ENCODE measurements around the gene GAPDH. TPM values are rescaled to one million over a fixed set of nuclear protein-coding genes. Genes with fewer than 3 reads are reported as not detected.

Gene GAPDH
- total and polyA plus RNA-seq, 7 donors = 1,653 to 3,219 (median 2,501) TPM

GRCh38 chr12:6570264-6570887 lies 36.1 kb downstream of the GAPDH start:
- 62 to 75% methylated on average over 7 of the region's 7 CpGs for WGBS, 2 donors
- Histone ChIP-seq H3K27me3 (no peaks in the 10 kb centered on the region), H3K9me3 (no peaks in the 10 kb centered on the region), H3K36me3 (peaks cover 40 to 77% (median 58%) of the 10 kb centered on the region in 4 donors), H3K4me3 (no peak overlapping the region), H3K4me1 (peaks cover 2 to 26% (median 17%) of the 10 kb centered on the region in 4 donors), H3K27ac (no peak overlapping the region)
- intact Hi-C loops (cut with DNase I) = no loop called here
- no peak for DNase-seq
- TF ChIP-seq POLR2AphosphoS5 (IDR thresholded peaks at IDR 0.05) = no peak
- TF ChIP-seq POLR2A (IDR thresholded peaks at IDR 0.05) = no peak
- TF ChIP-seq CTCF (IDR thresholded peaks at IDR 0.05) = no peak
- no peak for TF ChIP-seq EP300 (IDR thresholded peaks at IDR 0.05)

- Histone ChIP-seq H3K27me3 (no peaks in the 10 kb centered on the region), H3K9me3 (no peaks in the 10 kb centered on the region), H3K27ac (no peak overlapping the region), H3K4me1 (peaks cover 2 to 12% (median 7%) of the 10 kb centered on the region in 4 donors), H3K36me3 (peaks cover 46 to 90% (median 77%) of the 10 kb centered on the region in 4 donors), H3K4me3 (no peak overlapping the region)
- no peak for DNase-seq
- WGBS, 2 donors = 91 to 93% methylated on average over 8 of the region's 8 CpGs
- intact Hi-C loops (cut with DNase I) = no loop called here
- TF ChIP-seq EP300 (IDR thresholded peaks at IDR 0.05) (no peak), POLR2AphosphoS5 (IDR thresholded peaks at IDR 0.05) (no peak), CTCF (IDR thresholded peaks at IDR 0.05) (no peak), POLR2A (IDR thresholded peaks at IDR 0.05) (no peak)
These were observed 38.7 kb downstream of the GAPDH start for GRCh38 chr12:6573001-6573400.

GRCh38 chr12:6574576-6575295 lies 40.4 kb downstream of the GAPDH start:
- Histone ChIP-seq H3K27me3 (no peaks in the 10 kb centered on the region), H3K27ac (no peak overlapping the region), H3K36me3 (peaks cover 53 to 98% (median 89%) of the 10 kb centered on the region in 4 donors), H3K9me3 (no peaks in the 10 kb centered on the region), H3K4me1 (no peaks in the 10 kb centered on the region), H3K4me3 (no peak overlapping the region)
- WGBS, 2 donors = 82 to 85% methylated on average over 4 of the region's 4 CpGs
- TF ChIP-seq POLR2AphosphoS5 (IDR thresholded peaks at IDR 0.05) = no peak
- no peak for TF ChIP-seq EP300 (IDR thresholded peaks at IDR 0.05)
- DNase-seq = no peak
- intact Hi-C loops (cut with DNase I) = no loop called here

- no peak overlapping the region for H3K27ac ChIP-seq
- H3K4me3 ChIP-seq = no peak overlapping the region
- no peaks in the 10 kb centered on the region for H3K4me1 ChIP-seq
- WGBS, 2 donors = 90 to 93% methylated on average over 8 of the region's 8 CpGs
- no peak for DNase-seq
- intact Hi-C loops (cut with DNase I) = no loop called here
- peaks cover 44 to 98% (median 87%) of the 10 kb centered on the region in 4 donors for H3K36me3 ChIP-seq
- TF ChIP-seq CTCF (IDR thresholded peaks at IDR 0.05) = no peak
- H3K27me3 ChIP-seq = no peaks in the 10 kb centered on the region
- H3K9me3 ChIP-seq = no peaks in the 10 kb centered on the region
These were observed 41.3 kb downstream of the GAPDH start for GRCh38 chr12:6575648-6576047.

GRCh38 chr12:6582196-6582595 lies 47.9 kb downstream of the GAPDH start:
- WGBS, 2 donors = 83 to 84% methylated on average over 6 of the region's 6 CpGs
- H3K36me3 ChIP-seq = peaks cover 65 to 98% (median 93%) of the 10 kb centered on the region in 4 donors
- H3K4me1 ChIP-seq = no peaks in the 10 kb centered on the region
- no peaks in the 10 kb centered on the region for H3K9me3 ChIP-seq
- TF ChIP-seq POLR2A (IDR thresholded peaks at IDR 0.05) (no peak), EP300 (IDR thresholded peaks at IDR 0.05) (no peak), POLR2AphosphoS5 (IDR thresholded peaks at IDR 0.05) (no peak), CTCF (IDR thresholded peaks at IDR 0.05) (no peak)
- no peak overlapping the region for H3K4me3 ChIP-seq
- no peaks in the 10 kb centered on the region for H3K27me3 ChIP-seq
- no peak for DNase-seq
- H3K27ac ChIP-seq = no peak overlapping the region
- intact Hi-C loops (cut with DNase I) = no loop called here

Measured in sigmoid colon (tissue), 7 donors.